A549 (cell line): Measurements from ENCODE around the gene SYNPR. TPM values are rescaled to one million over a fixed set of nuclear protein-coding genes. Genes with fewer than 3 reads are reported as not detected.

ENCODE experiments used
- ATAC-seq, 2 experiments: fragments of 200-7000 bp in 1 of 2; fragments of >200 bp in 1 of 2; cut with Nextera tagmentation in 1 of 2; cut with Tn5 transposase in 1 of 2; 3 replicates each; pipeline versions ENCODE4 v1.8.0 to v1.9.1; 2018 to 2020; ENCODE audit warnings: mild to moderate bottlenecking in 1 of 2, moderate library complexity in 1 of 2
- CTCF ChIA-PET: fragments of 300-600 bp; sonication (Branson Sonifier 250); formaldehyde crosslinking; extraction: SDS; loops from one replicate; lab custom pipeline; 2021; ENCODE audit warnings: antibody characterized with exemption, inconsistent platforms; lab: Yijun Ruan, JAX
- POLR2A ChIA-PET: fragments of 350-600 bp; formaldehyde crosslinking; extraction: SDS; loops from one replicate; lab custom pipeline; 2021; ENCODE audit warnings: antibody characterized with exemption, inconsistent platforms; lab: Yijun Ruan, JAX
- DNase-seq, 2 experiments: peaks; one replicate each; pipeline versions ENCODE4 v3.0.0 to v3.0.0-alpha.2; 2011 to 2016; ENCODE audit warnings: low read depth in 1 of 2, low spot score in 1 of 2
- FAIRE-seq: peaks from 2 replicates; lab custom pipeline; 2011; peaks lifted over from hg19 to GRCh38; lab: Jason Lieb, UNC
- H3K27ac ChIP-seq, 2 experiments: fragments of >200 bp; sonication (Bioruptor Twin); formaldehyde crosslinking; 3 replicates each; pipeline ENCODE4 v1.5.1; 2016 to 2017
- H3K4me1 ChIP-seq: fragments of >200 bp; sonication (Bioruptor Twin); formaldehyde crosslinking; 3 replicates; pipeline ENCODE4 v1.6.1; 2016
- H3K4me2 ChIP-seq: fragments of >200 bp; sonication (Bioruptor Twin); formaldehyde crosslinking; 3 replicates; pipeline ENCODE4 v1.6.1; 2016
- H3K4me3 ChIP-seq: fragments of >200 bp; sonication (Bioruptor Twin); formaldehyde crosslinking; 3 replicates; pipeline ENCODE4 v1.5.1; 2016
- H3K9me3 ChIP-seq: fragments of >200 bp; sonication (Bioruptor Twin); formaldehyde crosslinking; 3 replicates; pipeline ENCODE4 v1.6.1; 2016
- ATOH8 ChIP-seq: fragments of 250-450 bp; sonication (Bioruptor Pico); IDR thresholded peaks from 2 replicates; pipeline ENCODE4 v1.5.0; 2020; ENCODE audit warnings: low read depth, mild to moderate bottlenecking, moderate library complexity
- CBX8 ChIP-seq: fragments of 200-600 bp; sonication (generic); IDR thresholded peaks from 2 replicates; pipeline ENCODE4 v1.6.1; 2016
- CEBPB ChIP-seq, 2 experiments: fragments of >200 bp in 1 of 2; sonication (Bioruptor Twin) in 1 of 2; formaldehyde crosslinking in 1 of 2; IDR thresholded peaks; 2 replicates each; pipeline ENCODE4 v1.6.1; 2012 to 2016
- CHD2 ChIP-seq: fragments of 150-350 bp; IDR thresholded peaks from 2 replicates; pipeline ENCODE4 v1.6.1; 2014; ENCODE audit warnings: low read length; ENCODE audit not compliant: partially characterized antibody
- CHD4 ChIP-seq: fragments of 200-600 bp; sonication (generic); IDR thresholded peaks from 2 replicates; pipeline ENCODE4 v1.6.1; 2016; ENCODE audit warnings: antibody characterized with exemption, mild to moderate bottlenecking, borderline replicate concordance
- EP300 ChIP-seq, 2 experiments: fragments of >200 bp; sonication (Bioruptor Twin); formaldehyde crosslinking; IDR thresholded peaks; 2 replicates in 1 of 2; 3 replicates in 1 of 2; pipeline ENCODE4 v1.6.1; 2016 to 2017
- ESRRA ChIP-seq: fragments of 150-350 bp; IDR thresholded peaks from 2 replicates; pipeline ENCODE4 v1.6.1; 2014; ENCODE audit warnings: mild to moderate bottlenecking, low read length, borderline replicate concordance
- FOSB ChIP-seq: fragments of 250-450 bp; sonication (Bioruptor Pico); IDR thresholded peaks from 2 replicates; pipeline ENCODE4 v1.5.0; 2020; ENCODE audit warnings: mild to moderate bottlenecking, moderate library complexity
- GATA3 ChIP-seq: IDR thresholded peaks from 2 replicates; pipeline ENCODE4 v1.6.1; 2012; ENCODE audit warnings: borderline replicate concordance
- HDAC2 ChIP-seq: fragments of 200-600 bp; sonication (generic); IDR thresholded peaks from 2 replicates; pipeline ENCODE4 v1.6.1; 2016
- HES2 ChIP-seq: fragments of >200 bp; sonication (Bioruptor Twin); formaldehyde crosslinking; IDR thresholded peaks from 2 replicates; pipeline ENCODE4 v1.6.1; 2016
- HOXB13 ChIP-seq: fragments of 250-450 bp; sonication (Bioruptor Pico); IDR thresholded peaks from 2 replicates; pipeline ENCODE4 v1.5.0; 2020; ENCODE audit warnings: low read depth, mild to moderate bottlenecking, moderate library complexity
- HOXB5 ChIP-seq: fragments of 250-450 bp; sonication (Bioruptor Pico); IDR thresholded peaks from 2 replicates; pipeline ENCODE4 v1.5.0; 2020; ENCODE audit warnings: mild to moderate bottlenecking, moderate library complexity
- JUN ChIP-seq, 2 experiments: fragments of >200 bp; sonication (Bioruptor Twin); formaldehyde crosslinking; IDR thresholded peaks; 2 replicates in 1 of 2; 3 replicates in 1 of 2; pipeline ENCODE4 v1.6.1; 2016 to 2017
- MAFK ChIP-seq: fragments of 450-650 bp; IDR thresholded peaks from 2 replicates; pipeline ENCODE4 v1.6.1; 2014; ENCODE audit not compliant: partially characterized antibody
- MAX ChIP-seq: IDR thresholded peaks from 2 replicates; pipeline ENCODE4 v1.6.1; 2012
- NPAS2 ChIP-seq: fragments of 250-450 bp; sonication (Bioruptor Pico); IDR thresholded peaks from 2 replicates; pipeline ENCODE4 v1.8.0; 2022; ENCODE audit warnings: mild to moderate bottlenecking, moderate library complexity, borderline replicate concordance
- PHF8 ChIP-seq: fragments of 200-600 bp; sonication (generic); IDR thresholded peaks from 2 replicates; pipeline ENCODE4 v1.6.1; 2016; ENCODE audit warnings: low read depth, mild to moderate bottlenecking, antibody characterized with exemption, moderate library complexity, borderline replicate concordance
- POLR2A ChIP-seq: IDR thresholded peaks from 2 replicates; pipeline ENCODE4 v1.6.1; 2012; ENCODE audit warnings: mild to moderate bottlenecking, low read length
- RAD21 ChIP-seq, 2 experiments: fragments of >200 bp in 1 of 2; sonication (Bioruptor Twin) in 1 of 2; formaldehyde crosslinking in 1 of 2; IDR thresholded peaks in 1 of 2; conservative IDR thresholded peaks in 1 of 2; 2 replicates in 1 of 2; 3 replicates in 1 of 2; pipeline ENCODE4 v1.6.1; 2012 to 2018; ENCODE audit warnings: inconsistent platforms in 1 of 2
- RFX5 ChIP-seq: fragments of 450-650 bp; IDR thresholded peaks from 2 replicates; pipeline ENCODE4 v1.7.1; 2014; ENCODE audit warnings: antibody characterized with exemption, mild to moderate bottlenecking, moderate library complexity
- RNF2 ChIP-seq: fragments of 200-600 bp; sonication (generic); IDR thresholded peaks from 2 replicates; pipeline ENCODE4 v1.6.1; 2016; ENCODE audit warnings: low read depth, mild to moderate bottlenecking, antibody characterized with exemption, moderate library complexity, borderline replicate concordance
- SREBF2 ChIP-seq: fragments of 450-650 bp; IDR thresholded peaks from 2 replicates; pipeline ENCODE4 v1.6.1; 2014; ENCODE audit warnings: mild to moderate bottlenecking, moderate library complexity
- TFCP2L1 ChIP-seq: fragments of 250-450 bp; sonication (Bioruptor Pico); IDR thresholded peaks from 2 replicates; pipeline ENCODE4 v1.5.0; 2021; ENCODE audit warnings: mild to moderate bottlenecking
- ZSCAN20 ChIP-seq: fragments of 250-450 bp; sonication (Bioruptor Pico); IDR thresholded peaks from 2 replicates; pipeline ENCODE4 v1.8.0; 2022; ENCODE audit warnings: mild to moderate bottlenecking, moderate library complexity
- WGBS: methylation state at CpG from one replicate; pipeline ENCODE4 v1.1.6; 2017; ENCODE audit errors: missing lambda C conversion rate; 5-methylcytosine and 5-hydroxymethylcytosine counted together
- polyA plus RNA-seq, 4 experiments: library from polyadenylated mRNA; depleted of rRNA in 3 of 4; stranded (reverse); fragments of >200 nt; fragmentation: RNase III in 1 of 4; extraction: RNeasy Plus Mini Kit Qiagen cat#74134 plus additional on column Dnase treatment in 1 of 4; gene quantifications; 2 replicates in 3 of 4; 3 replicates in 1 of 4; pipeline ENCODE4 v1.2.3, GENCODE V29; 2011 to 2017
- TF ChIP-seq, protein P1 (sequence below): fragments of >200 bp; sonication (Bioruptor Twin); formaldehyde crosslinking; IDR thresholded peaks from 3 replicates; pipeline ENCODE4 v1.6.1; 2016
- TF ChIP-seq, protein P2 (sequence below): fragments of 250-450 bp; sonication (Bioruptor Pico); IDR thresholded peaks from 2 replicates; pipeline ENCODE4 v1.5.0; 2021; ENCODE audit warnings: mild to moderate bottlenecking, moderate library complexity, borderline replicate concordance

Gene SYNPR
- polyA plus RNA-seq, 2 of the 4 experiments (the other 2 are of a cell fraction), result not detected

- CTCF ChIA-PET, result no interaction called here
- no peak overlapping the region for H3K4me2 ChIP-seq
- H3K4me1 ChIP-seq, result no peaks in the 10 kb centered on the region
- TF ChIP-seq MAX, result no peak
- TF ChIP-seq PHF8, result no peak
- TF ChIP-seq JUN (IDR thresholded peaks at IDR 0.05), result no peak
- H3K9me3 ChIP-seq, result no peaks in the 10 kb centered on the region
- POLR2A ChIA-PET, result no interaction called here
- no peak overlapping the region for H3K4me3 ChIP-seq
- WGBS, result 46% methylated on average over 1 of the region's 1 CpG
- no peak for DNase-seq
- ATAC-seq, result no peak
- no peak for FAIRE-seq
- H3K27ac ChIP-seq, result no peak overlapping the region
Measured at GRCh38 chr3:63661242-63661641, 383.1 kb downstream of the SYNPR start.

DNA sequence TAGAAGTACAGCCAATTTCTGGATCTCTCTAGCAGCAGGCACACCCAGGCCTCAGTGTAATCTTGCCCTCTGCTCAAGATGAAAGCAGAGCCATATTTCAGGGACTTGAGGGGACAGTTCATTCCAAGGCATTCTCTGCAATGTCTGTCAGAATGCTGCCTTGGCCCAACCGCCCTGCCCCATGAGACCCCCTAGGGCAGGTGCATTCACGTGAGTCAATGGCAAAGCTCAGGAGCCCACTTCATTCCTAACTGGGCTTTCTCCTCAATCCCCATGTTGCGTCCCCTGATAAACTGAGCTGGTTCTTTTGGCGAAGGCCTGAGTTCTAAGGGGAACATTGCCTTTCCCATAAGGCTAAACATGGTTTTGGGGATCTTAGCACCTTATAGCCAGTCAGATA lies 383.9 kb downstream of the SYNPR start:
- H3K4me1 ChIP-seq, result no peaks in the 10 kb centered on the region
- POLR2A ChIA-PET, result no interaction called here
- no peak for ATAC-seq
- no peak overlapping the region for H3K4me2 ChIP-seq
- H3K9me3 ChIP-seq, result no peaks in the 10 kb centered on the region
- no peak overlapping the region for H3K4me3 ChIP-seq
- 9% methylated on average over 4 of the region's 4 CpGs for WGBS
- FAIRE-seq, result no peak
- TF ChIP-seq CHD4 (no peak), ATOH8 (no peak), SREBF2 (no peak), HES2 (no peak), MAX (no peak), HOXB5 (CRISPR knock-in tag) (no peak), FOSB (CRISPR knock-in tag) (no peak), ZSCAN20 (no peak), CEBPB (IDR thresholded peaks at IDR 0.05) (no peak), RAD21 (conservative IDR thresholded peaks at IDR 0.05 in 1 of 2, IDR thresholded peaks at IDR 0.05 in 1 of 2) (no peak), NPAS2 (CRISPR knock-in tag) (no peak), HDAC2 (no peak), RFX5 (no peak), ESRRA (no peak), CBX8 (no peak), EP300 (IDR thresholded peaks at IDR 0.05) (no peak)
- TF ChIP-seq, protein P1, sequence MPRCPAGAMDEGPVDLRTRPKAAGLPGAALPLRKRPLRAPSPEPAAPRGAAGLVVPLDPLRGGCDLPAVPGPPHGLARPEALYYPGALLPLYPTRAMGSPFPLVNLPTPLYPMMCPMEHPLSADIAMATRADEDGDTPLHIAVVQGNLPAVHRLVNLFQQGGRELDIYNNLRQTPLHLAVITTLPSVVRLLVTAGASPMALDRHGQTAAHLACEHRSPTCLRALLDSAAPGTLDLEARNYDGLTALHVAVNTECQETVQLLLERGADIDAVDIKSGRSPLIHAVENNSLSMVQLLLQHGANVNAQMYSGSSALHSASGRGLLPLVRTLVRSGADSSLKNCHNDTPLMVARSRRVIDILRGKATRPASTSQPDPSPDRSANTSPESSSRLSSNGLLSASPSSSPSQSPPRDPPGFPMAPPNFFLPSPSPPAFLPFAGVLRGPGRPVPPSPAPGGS, result no peak
- CTCF ChIA-PET, result no interaction called here
- no peak for DNase-seq
- no peak overlapping the region for H3K27ac ChIP-seq

DNA sequence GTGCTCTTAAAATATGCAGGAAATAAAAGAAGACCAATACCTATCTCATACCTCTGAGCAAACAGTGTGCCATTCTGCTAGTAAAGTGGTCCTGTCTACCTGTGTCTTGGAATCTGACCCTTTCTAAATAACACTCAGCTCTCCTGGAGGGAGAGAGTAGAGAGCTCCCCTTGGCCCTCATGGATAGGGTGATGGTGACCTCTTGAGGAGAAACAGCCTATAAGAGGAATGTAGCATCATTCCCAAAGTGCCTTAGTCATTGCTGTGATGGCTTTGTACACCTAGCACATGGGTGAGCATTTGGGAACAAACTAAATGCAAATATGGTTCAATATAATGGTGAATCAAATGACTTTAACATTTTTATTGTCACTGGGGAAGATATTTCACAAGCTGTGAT lies 384.4 kb downstream of the SYNPR start:
- FAIRE-seq, result no peak
- TF ChIP-seq GATA3 (no peak), MAFK (no peak), POLR2A (no peak), HDAC2 (no peak), CHD2 (no peak), EP300 (IDR thresholded peaks at IDR 0.05) (no peak), RNF2 (no peak), HOXB13 (no peak), HOXB5 (CRISPR knock-in tag) (no peak), TFCP2L1 (CRISPR knock-in tag) (no peak), NPAS2 (CRISPR knock-in tag) (no peak), MAX (no peak)
- TF ChIP-seq, protein P2, sequence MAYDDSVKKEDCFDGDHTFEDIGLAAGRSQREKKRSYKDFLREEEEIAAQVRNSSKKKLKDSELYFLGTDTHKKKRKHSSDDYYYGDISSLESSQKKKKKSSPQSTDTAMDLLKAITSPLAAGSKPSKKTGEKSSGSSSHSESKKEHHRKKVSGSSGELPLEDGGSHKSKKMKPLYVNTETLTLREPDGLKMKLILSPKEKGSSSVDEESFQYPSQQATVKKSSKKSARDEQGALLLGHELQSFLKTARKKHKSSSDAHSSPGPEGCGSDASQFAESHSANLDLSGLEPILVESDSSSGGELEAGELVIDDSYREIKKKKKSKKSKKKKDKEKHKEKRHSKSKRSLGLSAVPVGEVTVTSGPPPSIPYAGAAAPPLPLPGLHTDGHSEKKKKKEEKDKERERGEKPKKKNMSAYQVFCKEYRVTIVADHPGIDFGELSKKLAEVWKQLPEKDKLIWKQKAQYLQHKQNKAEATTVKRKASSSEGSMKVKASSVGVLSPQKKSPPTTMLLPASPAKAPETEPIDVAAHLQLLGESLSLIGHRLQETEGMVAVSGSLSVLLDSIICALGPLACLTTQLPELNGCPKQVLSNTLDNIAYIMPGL (CRISPR knock-in tag), result no peak
- no peak for DNase-seq
- no peak overlapping the region for H3K27ac ChIP-seq
- H3K9me3 ChIP-seq, result no peaks in the 10 kb centered on the region
- CTCF ChIA-PET, result no interaction called here
- POLR2A ChIA-PET, result no interaction called here
- no peak overlapping the region for H3K4me2 ChIP-seq
- ATAC-seq, result no peak
- H3K4me3 ChIP-seq, result no peak overlapping the region
- no peaks in the 10 kb centered on the region for H3K4me1 ChIP-seq
